ENCODE results near the gene C9orf40. TPM values are rescaled to one million over a fixed set of nuclear protein-coding genes. Genes with fewer than 3 reads are reported as not detected.
A peak's percentile ranks its signal among the peaks of the same experiment; 100 is the strongest.

C9orf40 gene
- total RNA-seq, 1 donor from 2014 or later, result 2.9 TPM

- no peaks in the 10 kb centered on the region for H3K4me1 ChIP-seq
- no peak for ATAC-seq
- no peaks in the 10 kb centered on the region for H3K27me3 ChIP-seq
- intact Hi-C loops (cut with DNase I), result no loop called here
- TF ChIP-seq CTCF (IDR thresholded peaks at IDR 0.05), result no peak
- H3K36me3 ChIP-seq, result no peaks in the 10 kb centered on the region
- H3K27ac ChIP-seq, result no peak overlapping the region
- no peak for DNase-seq
- no peak overlapping the region for H3K4me3 ChIP-seq
- no peaks in the 10 kb centered on the region for H3K9me3 ChIP-seq
Measured at GRCh38 chr9:74961496-74961895, 8.8 kb upstream of the C9orf40 start.

DNA sequence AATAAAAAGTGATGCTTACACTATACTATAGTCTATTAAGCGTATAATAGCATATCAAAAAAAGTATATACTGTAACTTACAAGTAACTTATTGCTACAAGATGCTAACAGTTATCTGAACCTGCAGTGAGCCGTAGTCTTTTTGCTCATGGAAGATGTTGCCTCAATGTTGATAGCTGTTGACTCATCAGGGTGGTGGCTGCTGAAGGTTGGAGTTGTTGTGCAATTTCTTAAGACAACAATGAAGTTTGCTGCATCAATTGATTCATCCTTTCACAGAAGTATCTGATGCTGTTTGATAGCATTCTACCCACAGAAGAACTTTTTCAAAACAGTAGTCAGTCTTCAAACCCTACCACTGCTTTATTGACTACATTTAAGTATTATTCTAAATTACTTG lies 7.8 kb upstream of the C9orf40 start:
- DNase-seq (no peak), ATAC-seq (no peak)
- H3K9me3 ChIP-seq, result no peaks in the 10 kb centered on the region
- TF ChIP-seq CTCF (IDR thresholded peaks at IDR 0.05), result no peak
- H3K27ac ChIP-seq, result no peak overlapping the region
- no peaks in the 10 kb centered on the region for H3K36me3 ChIP-seq
- no peaks in the 10 kb centered on the region for H3K4me1 ChIP-seq
- intact Hi-C loops (cut with DNase I), result no loop called here
- H3K27me3 ChIP-seq, result no peaks in the 10 kb centered on the region
- no peak overlapping the region for H3K4me3 ChIP-seq

DNA sequence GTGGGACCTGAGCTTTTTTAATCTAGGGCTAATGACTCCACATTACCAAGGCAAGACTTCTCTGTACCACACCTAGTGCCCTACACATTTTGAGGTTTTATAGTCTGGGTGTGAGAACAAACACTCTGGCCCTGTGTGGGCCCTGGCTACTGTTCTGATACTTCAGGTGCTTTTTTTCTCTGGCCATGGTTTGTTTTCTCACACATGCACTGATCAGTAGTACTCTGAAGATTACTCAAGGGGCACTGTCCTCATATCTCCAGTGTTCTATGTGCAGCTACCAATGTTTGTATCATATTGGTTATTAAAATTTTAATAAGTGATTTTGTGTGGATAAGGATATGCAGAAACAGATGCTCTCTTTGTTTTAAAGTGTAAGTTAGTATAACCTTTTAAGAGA lies 5.9 kb upstream of the C9orf40 start:
- no peak for ATAC-seq
- H3K27me3 ChIP-seq, result no peaks in the 10 kb centered on the region
- H3K36me3 ChIP-seq, result no peaks in the 10 kb centered on the region
- no peak overlapping the region for H3K27ac ChIP-seq
- no peaks in the 10 kb centered on the region for H3K4me1 ChIP-seq
- no peak overlapping the region for H3K4me3 ChIP-seq
- intact Hi-C loops (cut with DNase I), result no loop called here
- DNase-seq, result no peak
- TF ChIP-seq CTCF (IDR thresholded peaks at IDR 0.05), result no peak
- H3K9me3 ChIP-seq, result no peaks in the 10 kb centered on the region

DNA sequence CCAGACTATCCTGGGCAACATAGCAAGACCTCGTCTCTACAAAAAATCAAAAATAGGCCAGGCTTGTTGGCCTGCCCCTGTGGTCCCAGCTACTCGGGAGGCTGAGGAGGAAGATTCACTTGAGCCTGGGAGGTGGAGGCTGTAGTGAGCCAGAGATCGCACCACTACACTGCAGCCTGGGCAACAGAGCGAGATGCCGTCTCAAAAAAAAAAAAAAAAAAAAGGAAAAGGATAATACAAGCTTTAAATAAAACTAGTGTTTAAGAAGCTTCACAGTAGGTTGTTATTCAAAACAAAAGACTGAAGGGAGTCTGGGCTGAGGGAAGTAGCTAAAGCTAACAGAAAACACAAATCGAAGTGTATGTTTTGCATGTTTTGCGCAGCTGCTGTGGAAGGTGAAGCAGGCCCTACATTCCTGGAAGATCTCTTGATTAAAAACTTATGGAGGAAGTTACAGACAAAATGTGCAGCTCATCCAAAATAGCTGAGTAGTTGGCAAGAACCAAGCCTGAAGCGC lies 581 bp upstream of the C9orf40 start:
- TF ChIP-seq CTCF (IDR thresholded peaks at IDR 0.05), result no peak
- Histone ChIP-seq H3K27ac (peak overlapping the region; percentile 98), H3K4me3 (peak overlapping the region; percentile 94), H3K36me3 (no peaks in the 10 kb centered on the region), H3K4me1 (peaks cover 6% of the 10 kb centered on the region), H3K9me3 (no peaks in the 10 kb centered on the region), H3K27me3 (no peaks in the 10 kb centered on the region)
- intact Hi-C loops (cut with DNase I), result no loop called here
- ATAC-seq, result no peak
- DNase-seq, result no peak

DNA sequence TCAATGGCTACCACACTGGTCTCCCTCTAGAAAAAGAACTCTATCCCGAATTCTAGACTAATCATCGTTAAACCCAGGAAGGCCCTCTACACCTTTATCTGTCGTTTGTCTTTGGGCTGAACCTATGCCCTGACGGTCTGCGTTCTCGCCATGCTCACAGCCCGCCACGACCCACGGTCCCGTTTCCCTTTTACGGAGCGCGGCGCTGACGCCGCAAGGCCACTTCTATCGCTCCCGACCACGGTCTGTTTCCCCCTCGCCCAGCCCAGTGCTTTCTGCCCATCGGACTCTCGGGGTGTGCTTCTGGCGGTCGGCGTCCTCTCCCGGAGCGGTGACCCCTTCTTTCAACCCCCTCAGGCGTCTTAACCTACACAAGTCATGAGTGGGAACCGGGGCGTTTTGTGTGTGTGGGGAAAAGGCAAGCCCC lies 974 bp downstream of the C9orf40 start:
- H3K4me3 ChIP-seq, result peak overlapping the region; percentile 94
- no peaks in the 10 kb centered on the region for H3K36me3 ChIP-seq
- H3K27me3 ChIP-seq, result no peaks in the 10 kb centered on the region
- peaks cover 6% of the 10 kb centered on the region for H3K4me1 ChIP-seq
- H3K9me3 ChIP-seq, result no peaks in the 10 kb centered on the region
- peak; percentile 52 for ATAC-seq
- DNase-seq, result peak; percentile 77
- peak overlapping the region; percentile 98 for H3K27ac ChIP-seq
- intact Hi-C loops (cut with DNase I), result no loop called here
- no peak for TF ChIP-seq CTCF (IDR thresholded peaks at IDR 0.05)

All from upper lobe of right lung (tissue), 1 donor.